K562 (cell line): ENCODE measurements around the gene ZEB2. TPM values are rescaled to one million over a fixed set of nuclear protein-coding genes. Genes with fewer than 3 reads are reported as not detected.
A peak's percentile ranks its signal among the peaks of the same experiment; 100 is the strongest.

Experiments
- ATAC-seq: fragments of 200-7000 bp; cut with Tn5 transposase; 3 replicates; pipeline ENCODE4 v1.9.1; 2020; ENCODE audit warnings: moderate library complexity
- BruUV-seq: library from RNA; stranded (reverse); fragments of 400-500 nt; replicated peaks from 2 replicates; lab custom pipeline; 2021; lab: Mats Ljungman, UMichigan
- CTCF ChIA-PET: fragments of 300-600 bp; formaldehyde crosslinking; extraction: SDS; loops from one replicate; lab custom pipeline; 2021; ENCODE audit warnings: low intra/inter-chr PET ratio; lab: Yijun Ruan, JAX
- POLR2A ChIA-PET: fragments of 300-600, 350-650 bp; sonication (Branson Sonifier 250); formaldehyde crosslinking; extraction: SDS; loops from one replicate; lab custom pipeline; 2021; ENCODE audit warnings: antibody characterized with exemption, inconsistent platforms; lab: Yijun Ruan, JAX
- DNase-seq, 4 experiments: peaks; one replicate each; pipeline versions ENCODE4 v3.0.0 to v3.0.0-alpha.2; 2011 to 2018; ENCODE audit warnings: low spot score in 3 of 4, mixed read lengths in 3 of 4; ENCODE audit errors: extremely low read depth in 1 of 4
- FAIRE-seq: peaks from 2 replicates; lab custom pipeline; 2011; peaks lifted over from hg19 to GRCh38; lab: Jason Lieb, UNC
- H2AFZ ChIP-seq: 2 replicates; pipeline ENCODE4 v1.6.0; 2011; ENCODE audit warnings: low read depth, low read length, control low read depth, inconsistent platforms
- H3K27ac ChIP-seq: fragments of 200-600 bp; 3 replicates; pipeline ENCODE4 v1.8.0; 2011; ENCODE audit warnings: low read depth, mild to moderate bottlenecking, control low read depth, inconsistent platforms, low read length, moderate library complexity, mixed read lengths; ENCODE audit errors: extremely low read depth
- H3K27me3 ChIP-seq, 2 experiments: fragments of 300-600 bp in 1 of 2; 2 replicates in 1 of 2; 3 replicates in 1 of 2; pipeline versions ENCODE4 v1.6.0 to v1.8.0; 2011; ENCODE audit warnings: inconsistent platforms in 2 of 2, low read length in 2 of 2, mild to moderate bottlenecking in 1 of 2, mixed read lengths in 1 of 2, moderate library complexity in 1 of 2; ENCODE audit not compliant: control insufficient read depth in 2 of 2, insufficient read depth in 2 of 2
- H3K36me3 ChIP-seq: fragments of 300-600 bp; 3 replicates; pipeline ENCODE4 v1.8.0; 2011; ENCODE audit warnings: mild to moderate bottlenecking, low read length, inconsistent platforms; ENCODE audit not compliant: control insufficient read depth, insufficient read depth
- H3K4me1 ChIP-seq, 2 experiments: fragments of 200-600 bp in 1 of 2; replicated peaks in 1 of 2; 2 replicates in 1 of 2; 3 replicates in 1 of 2; pipeline versions ENCODE4 v1.5.1 to v1.8.0; 2011; ENCODE audit warnings: inconsistent platforms in 2 of 2, low read length in 2 of 2, mild to moderate bottlenecking in 1 of 2, mixed read lengths in 1 of 2, moderate library complexity in 1 of 2; ENCODE audit not compliant: control insufficient read depth in 2 of 2, insufficient read depth in 2 of 2
- H3K4me2 ChIP-seq: 2 replicates; pipeline ENCODE4 v1.6.1; 2011; ENCODE audit warnings: low read length, control low read depth, inconsistent platforms, mixed read lengths; ENCODE audit not compliant: insufficient read depth
- H3K4me3 ChIP-seq: fragments of 200-600 bp; sonication (generic), shearing (Covaris generic); 2 replicates; pipeline ENCODE4 v1.5.1; 2016; ENCODE audit warnings: control low read depth, inconsistent platforms
- H3K79me2 ChIP-seq: fragments of 200-600 bp; 3 replicates; pipeline ENCODE4 v1.8.0; 2011; ENCODE audit warnings: low read length, inconsistent platforms; ENCODE audit not compliant: control insufficient read depth, insufficient read depth
- H3K9ac ChIP-seq, 2 experiments: 2 replicates each; pipeline versions ENCODE4 v1.6.0 to v1.6.1; 2011; ENCODE audit warnings: low read depth in 2 of 2, low read length in 2 of 2, control low read depth in 1 of 2, inconsistent platforms in 1 of 2, mild to moderate bottlenecking in 1 of 2, mixed read lengths in 1 of 2; ENCODE audit not compliant: insufficient read depth in 1 of 2
- H3K9me1 ChIP-seq: one replicate; pipeline ENCODE4 v1.6.0; 2011; ENCODE audit warnings: inconsistent platforms, mild to moderate bottlenecking, low read length, moderate library complexity; ENCODE audit not compliant: control insufficient read depth, insufficient read depth
- H3K9me3 ChIP-seq: replicated peaks from 2 replicates; pipeline ENCODE4 v1.5.1; 2011; ENCODE audit warnings: low read depth, low read length, inconsistent platforms; ENCODE audit not compliant: control insufficient read depth, insufficient read depth
- H4K20me1 ChIP-seq: replicated peaks from 2 replicates; pipeline ENCODE4 v1.6.1; 2011; ENCODE audit warnings: low read length, inconsistent platforms, mixed read lengths; ENCODE audit not compliant: control insufficient read depth, insufficient read depth
- BCL6 ChIP-seq: fragments of 250-450 bp; sonication (Bioruptor Pico); IDR thresholded peaks from 2 replicates; pipeline ENCODE4 v1.4.0; 2020
- CEBPB ChIP-seq: fragments of 450-650 bp; IDR thresholded peaks from 2 replicates; pipeline ENCODE4 v1.6.1; 2016; ENCODE audit warnings: missing genetic modification characterization, missing compliant biosample characterization
- CSDE1 ChIP-seq, 2 experiments: fragments of 450-650 bp; IDR thresholded peaks; 2 replicates each; pipeline ENCODE4 v1.6.1; 2016; ENCODE audit warnings: mild to moderate bottlenecking in 1 of 2
- FIP1L1 ChIP-seq: fragments of 200-400 bp; formaldehyde crosslinking; IDR thresholded peaks from 2 replicates; pipeline ENCODE4 v1.6.1; 2018; ENCODE audit warnings: mild to moderate bottlenecking, low read depth, low read length; ENCODE audit not compliant: poor library complexity, severe bottlenecking
- HDAC8 ChIP-seq: fragments of 450-650 bp; IDR thresholded peaks from 2 replicates; pipeline ENCODE4 v1.6.1; 2016; ENCODE audit warnings: mild to moderate bottlenecking, missing genetic modification characterization, moderate library complexity, missing compliant biosample characterization
- HOXB6 ChIP-seq: fragments of 250-450 bp; sonication (Bioruptor Pico); IDR thresholded peaks from 2 replicates; pipeline ENCODE4 v1.5.1; 2022; ENCODE audit warnings: mild to moderate bottlenecking, borderline replicate concordance
- KAT2B ChIP-seq: IDR thresholded peaks from one replicate; pipeline ENCODE4 v1.6.1; 2012; ENCODE audit warnings: low read depth, mild to moderate bottlenecking, control low read depth, inconsistent platforms, low read length, moderate library complexity
- MED1 ChIP-seq: sonication (generic); formaldehyde crosslinking; IDR thresholded peaks from 2 replicates; pipeline ENCODE4 v1.8.1; 2023; ENCODE audit warnings: missing genetic modification reagents, borderline replicate concordance
- SIRT6 ChIP-seq: IDR thresholded peaks from one replicate; pipeline ENCODE4 v1.6.1; 2012; ENCODE audit warnings: low read depth, mild to moderate bottlenecking, control low read depth, inconsistent platforms, low read length, moderate library complexity
- SOX6 ChIP-seq: fragments of 450-650 bp; IDR thresholded peaks from 2 replicates; pipeline ENCODE4 v1.6.1; 2014; ENCODE audit warnings: mild to moderate bottlenecking
- SRF ChIP-seq, 2 experiments: fragments of 250-450, 450-650 bp in 1 of 2; sonication (Bioruptor Pico) in 1 of 2; sonication (generic) in 1 of 2; formaldehyde crosslinking; IDR thresholded peaks; 2 replicates each; pipeline versions ENCODE4 v1.5.0 to v1.5.1; 2020 to 2022; ENCODE audit warnings: mild to moderate bottlenecking in 1 of 2, missing genetic modification reagents in 1 of 2
- SUPT5H ChIP-seq: fragments of 450-650 bp; IDR thresholded peaks from 2 replicates; pipeline ENCODE4 v1.6.1; 2016
- TFAM ChIP-seq: fragments of 250-450 bp; sonication (Bioruptor Pico); conservative IDR thresholded peaks from 2 replicates; pipeline ENCODE4 v1.5.0; 2021; ENCODE audit warnings: mild to moderate bottlenecking, moderate library complexity
- THAP7 ChIP-seq: fragments of 250-450 bp; sonication (Bioruptor Pico); IDR thresholded peaks from 2 replicates; pipeline ENCODE4 v1.5.0; 2021
- ZNF436 ChIP-seq: fragments of 250-450, 450-650 bp; sonication (Bioruptor Pico); formaldehyde crosslinking; IDR thresholded peaks from 2 replicates; pipeline ENCODE4 v1.7.0; 2020; ENCODE audit warnings: mild to moderate bottlenecking
- ZNF780A ChIP-seq: fragments of 250-450 bp; sonication (Bioruptor Pico); IDR thresholded peaks from 2 replicates; pipeline ENCODE4 v1.5.0; 2021; ENCODE audit warnings: mild to moderate bottlenecking
- ZSCAN29 ChIP-seq: fragments of 450-650 bp; IDR thresholded peaks from 2 replicates; pipeline ENCODE4 v1.6.1; 2017
- WGBS: fragments of 100-300 bp; shearing (Covaris generic); methylation state at CpG from one replicate; pipeline ENCODE4 v1.1.6; 2016; ENCODE audit warnings: low coverage, mixed read lengths; ENCODE audit not compliant: insufficient coverage; ENCODE audit errors: missing lambda C conversion rate; 5-methylcytosine and 5-hydroxymethylcytosine counted together
- in situ Hi-C: fragments of 300-500 bp; cut with MboI; formaldehyde crosslinking; loops from 4 replicates; pipeline ENCODE4 v1.15.0; 2018; ENCODE audit warnings: inconsistent platforms, mixed read lengths
- intact Hi-C: fragments of 100-400 bp; cut with micrococcal nuclease; formaldehyde crosslinking; loops from 2 replicates; pipeline ENCODE4 v1.14.2; 2022
- polyA plus RNA-seq, 8 experiments: library from polyadenylated mRNA; depleted of rRNA in 4 of 8; stranded (reverse) in 5 of 8; unstranded in 3 of 8; fragments of >200 nt; fragmentation: Nextera tagmentation in 2 of 8; fragmentation: Illumina TruSeq in 1 of 8; extraction: Ambion mirVana in 2 of 8; extraction: Trizol in 1 of 8; gene quantifications; 2 replicates each; pipeline versions ENCODE4 v1.2.1 to v1.2.3, GENCODE V29; 2011 to 2014; ENCODE audit warnings: inconsistent platforms in 1 of 8, missing spikeins in 1 of 8
- total RNA-seq, 7 experiments: library from RNA; depleted of rRNA in 6 of 7; stranded (reverse); fragments of >200 nt in 6 of 7; fragmentation: Illumina TruSeq in 2 of 7; extraction: Trizol in 2 of 7; gene quantifications; 2 replicates each; pipeline versions ENCODE4 v1.2.1 to v1.2.3, GENCODE V29; 2011 to 2021; ENCODE audit warnings: low replicate concordance in 1 of 7
- TF ChIP-seq, protein P1 (sequence below): sonication (generic); formaldehyde crosslinking; IDR thresholded peaks from 2 replicates; pipeline ENCODE4 v1.8.0; 2022; ENCODE audit warnings: mild to moderate bottlenecking, missing genetic modification reagents
- TF ChIP-seq, protein P2 (sequence below): fragments of 250-450 bp; sonication (Bioruptor Pico); IDR thresholded peaks from 2 replicates; pipeline ENCODE4 v1.4.0; 2020

ZEB2 gene
- total and polyA plus RNA-seq, 9 of the 15 experiments (the other 6 are each of a cell fraction or from before 2014, with no cell fraction given) = 15.1 to 113 (median 72.3) TPM

DNA sequence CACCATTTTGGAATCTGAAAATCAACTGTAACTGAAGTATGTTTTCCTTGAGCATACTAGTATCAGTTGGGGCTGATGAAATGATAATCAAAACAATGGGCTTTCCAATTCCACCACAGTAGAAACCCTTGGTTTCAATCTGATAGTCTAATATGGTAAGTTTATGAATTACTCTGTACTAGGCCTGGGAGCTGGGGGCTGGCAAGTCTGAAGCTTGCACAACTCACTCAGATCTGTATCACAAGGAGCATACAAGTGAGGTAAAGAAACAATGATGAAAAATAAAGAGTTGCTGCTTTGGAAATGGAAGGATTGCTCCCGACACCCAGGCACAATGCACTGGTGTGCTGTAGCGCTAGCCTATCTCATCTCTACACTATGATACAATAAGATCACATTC is 19.4 kb downstream of the ZEB2 start:
- intact Hi-C loops = no loop called here
- WGBS = 79% methylated on average over 2 of the region's 2 CpGs
- POLR2A ChIA-PET = interaction anchor here (6.0 kb wide), 1 partner anchor 9 kb away, joined by 27 read pairs; no protein-coding TSS in a partner anchor
- CTCF ChIA-PET = no interaction called here
- Histone ChIP-seq H3K4me2 (no peak overlapping the region), H3K27me3 (no peaks in the 10 kb centered on the region), H4K20me1 (peaks cover 26% of the 10 kb centered on the region), H3K4me3 (no peak overlapping the region), H3K9me1 (no peaks in the 10 kb centered on the region), H3K9me3 (no peaks in the 10 kb centered on the region), H3K27ac (no peak overlapping the region), H2AFZ (no peak overlapping the region), H3K79me2 (peaks cover 97% of the 10 kb centered on the region), H3K4me1 (peaks cover 16 to 54% of the 10 kb centered on the region in 2 experiments), H3K9ac (no peak overlapping the region), H3K36me3 (peaks cover 87% of the 10 kb centered on the region)
- FAIRE-seq = no peak
- no TSS peak for BruUV-seq
- ATAC-seq = no peak
- DNase-seq = no peak
- in situ Hi-C loops = no loop called here
- TF ChIP-seq CSDE1 (IDR thresholded peaks at IDR 0.05) (no peak), FIP1L1 (no peak), HOXB6 (CRISPR knock-in tag) (no peak), THAP7 (CRISPR knock-in tag) (no peak), HDAC8 (tag) (no peak), MED1 (CRISPR knock-in tag) (no peak), KAT2B (no peak), SUPT5H (0 out of 2 replicates have a peak, but pooled peaks have one; percentile 33), CEBPB (peak; percentile 63), TFAM (CRISPR knock-in tag) (no peak), SOX6 (peak; percentile 24; the same call in 1 of the 2 replicates), ZNF436 (no peak), SRF (CRISPR knock-in tag; IDR thresholded peaks at IDR 0.05) (no peak), ZNF780A (no peak), ZSCAN29 (no peak), SIRT6 (no peak), BCL6 (CRISPR knock-in tag) (no peak)
- TF ChIP-seq, protein P1, sequence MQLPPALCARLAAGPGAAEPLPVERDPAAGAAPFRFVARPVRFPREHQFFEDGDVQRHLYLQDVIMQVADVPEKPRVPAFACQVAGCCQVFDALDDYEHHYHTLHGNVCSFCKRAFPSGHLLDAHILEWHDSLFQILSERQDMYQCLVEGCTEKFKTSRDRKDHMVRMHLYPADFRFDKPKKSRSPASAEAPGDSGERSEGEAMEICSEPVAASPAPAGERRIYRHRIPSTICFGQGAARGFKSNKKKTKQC (CRISPR knock-in tag) = no peak
- TF ChIP-seq, protein P2, sequence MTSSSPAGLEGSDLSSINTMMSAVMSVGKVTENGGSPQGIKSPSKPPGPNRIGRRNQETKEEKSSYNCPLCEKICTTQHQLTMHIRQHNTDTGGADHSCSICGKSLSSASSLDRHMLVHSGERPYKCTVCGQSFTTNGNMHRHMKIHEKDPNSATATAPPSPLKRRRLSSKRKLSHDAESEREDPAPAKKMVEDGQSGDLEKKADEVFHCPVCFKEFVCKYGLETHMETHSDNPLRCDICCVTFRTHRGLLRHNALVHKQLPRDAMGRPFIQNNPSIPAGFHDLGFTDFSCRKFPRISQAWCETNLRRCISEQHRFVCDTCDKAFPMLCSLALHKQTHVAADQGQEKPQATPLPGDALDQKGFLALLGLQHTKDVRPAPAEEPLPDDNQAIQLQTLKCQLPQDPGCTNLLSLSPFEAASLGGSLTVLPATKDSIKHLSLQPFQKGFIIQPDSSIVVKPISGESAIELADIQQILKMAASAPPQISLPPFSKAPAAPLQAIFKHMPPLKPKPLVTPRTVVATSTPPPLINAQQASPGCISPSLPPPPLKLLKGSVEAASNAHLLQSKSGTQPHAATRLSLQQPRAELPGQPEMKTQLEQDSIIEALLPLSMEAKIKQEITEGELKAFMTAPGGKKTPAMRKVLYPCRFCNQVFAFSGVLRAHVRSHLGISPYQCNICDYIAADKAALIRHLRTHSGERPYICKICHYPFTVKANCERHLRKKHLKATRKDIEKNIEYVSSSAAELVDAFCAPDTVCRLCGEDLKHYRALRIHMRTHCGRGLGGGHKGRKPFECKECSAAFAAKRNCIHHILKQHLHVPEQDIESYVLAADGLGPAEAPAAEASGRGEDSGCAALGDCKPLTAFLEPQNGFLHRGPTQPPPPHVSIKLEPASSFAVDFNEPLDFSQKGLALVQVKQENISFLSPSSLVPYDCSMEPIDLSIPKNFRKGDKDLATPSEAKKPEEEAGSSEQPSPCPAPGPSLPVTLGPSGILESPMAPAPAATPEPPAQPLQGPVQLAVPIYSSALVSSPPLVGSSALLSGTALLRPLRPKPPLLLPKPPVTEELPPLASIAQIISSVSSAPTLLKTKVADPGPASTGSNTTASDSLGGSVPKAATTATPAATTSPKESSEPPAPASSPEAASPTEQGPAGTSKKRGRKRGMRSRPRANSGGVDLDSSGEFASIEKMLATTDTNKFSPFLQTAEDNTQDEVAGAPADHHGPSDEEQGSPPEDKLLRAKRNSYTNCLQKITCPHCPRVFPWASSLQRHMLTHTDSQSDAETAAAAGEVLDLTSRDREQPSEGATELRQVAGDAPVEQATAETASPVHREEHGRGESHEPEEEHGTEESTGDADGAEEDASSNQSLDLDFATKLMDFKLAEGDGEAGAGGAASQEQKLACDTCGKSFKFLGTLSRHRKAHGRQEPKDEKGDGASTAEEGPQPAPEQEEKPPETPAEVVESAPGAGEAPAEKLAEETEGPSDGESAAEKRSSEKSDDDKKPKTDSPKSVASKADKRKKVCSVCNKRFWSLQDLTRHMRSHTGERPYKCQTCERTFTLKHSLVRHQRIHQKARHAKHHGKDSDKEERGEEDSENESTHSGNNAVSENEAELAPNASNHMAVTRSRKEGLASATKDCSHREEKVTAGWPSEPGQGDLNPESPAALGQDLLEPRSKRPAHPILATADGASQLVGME (CRISPR knock-in tag) = no peak
